ENCODE data around the gene TMCC3. TPM values are rescaled to one million over a fixed set of nuclear protein-coding genes. Genes with fewer than 3 reads are reported as not detected.

Gene TMCC3
- total RNA-seq, 1 donor = 0.72 TPM

DNA sequence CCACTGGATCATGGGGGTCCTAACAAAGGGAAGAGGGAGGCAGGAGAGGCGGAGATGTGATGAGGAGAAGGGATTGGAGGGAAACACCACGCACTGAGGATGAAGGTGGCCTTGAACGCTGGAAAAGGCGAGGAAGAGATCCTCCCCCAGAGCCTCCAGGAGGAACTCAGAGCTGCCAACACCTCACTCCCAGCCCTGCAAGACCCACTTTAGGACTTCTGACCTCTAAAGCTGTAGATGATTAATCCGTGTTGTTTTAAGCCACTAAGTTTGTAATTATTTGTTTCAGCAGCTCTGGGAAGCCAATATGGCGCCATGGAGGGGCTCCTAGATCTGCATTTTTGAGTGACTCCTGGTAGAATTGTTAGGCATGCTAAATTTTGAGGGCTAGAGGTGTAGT lies 116.1 kb downstream of the TMCC3 start:
- no peak for TF ChIP-seq CTCF (IDR thresholded peaks at IDR 0.05; ENCODE audit: insufficient read depth, low read length)
- DNase-seq (ENCODE audit: low read depth) = no peak
- no peak overlapping the region for H3K4me3 ChIP-seq (ENCODE audit: low read depth, low read length)

- H3K4me3 ChIP-seq (ENCODE audit: low read depth, low read length) = no peak overlapping the region
- DNase-seq (ENCODE audit: low read depth) = peak; percentile 70
- TF ChIP-seq CTCF (IDR thresholded peaks at IDR 0.05; ENCODE audit: insufficient read depth, low read length) = peak; percentile 75
Measured at GRCh38 chr12:94532490-94533422, 117.6 kb downstream of the TMCC3 start.

DNA sequence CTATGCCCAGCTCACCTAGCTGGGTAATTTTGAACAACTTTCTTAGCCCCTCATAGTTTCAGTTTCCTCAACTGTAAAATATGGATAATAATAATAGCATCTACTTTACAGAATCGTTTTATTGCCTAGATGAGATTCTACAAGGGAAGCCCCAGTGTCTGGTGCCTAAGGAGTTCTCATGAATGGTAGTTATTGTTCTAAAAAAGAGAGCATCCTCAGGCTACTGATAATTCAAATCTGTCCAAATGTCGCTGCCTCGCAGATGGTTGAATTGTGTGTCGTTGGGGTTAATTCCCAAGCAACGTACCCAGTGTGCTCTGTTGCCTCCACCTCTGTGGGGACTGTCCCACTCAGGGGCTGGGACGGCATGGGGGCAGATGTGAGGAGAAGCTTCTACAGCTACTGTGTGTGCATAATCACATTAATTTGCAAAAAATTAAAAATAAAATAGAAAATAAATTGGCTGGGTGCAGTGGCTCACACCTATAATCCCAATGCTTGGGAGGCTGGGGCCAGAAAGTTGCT lies 119.1 kb downstream of the TMCC3 start:
- no peak for DNase-seq (ENCODE audit: low read depth)
- no peak overlapping the region for H3K4me3 ChIP-seq (ENCODE audit: low read depth, low read length)
- TF ChIP-seq CTCF (IDR thresholded peaks at IDR 0.05; ENCODE audit: insufficient read depth, low read length) = no peak

DNA sequence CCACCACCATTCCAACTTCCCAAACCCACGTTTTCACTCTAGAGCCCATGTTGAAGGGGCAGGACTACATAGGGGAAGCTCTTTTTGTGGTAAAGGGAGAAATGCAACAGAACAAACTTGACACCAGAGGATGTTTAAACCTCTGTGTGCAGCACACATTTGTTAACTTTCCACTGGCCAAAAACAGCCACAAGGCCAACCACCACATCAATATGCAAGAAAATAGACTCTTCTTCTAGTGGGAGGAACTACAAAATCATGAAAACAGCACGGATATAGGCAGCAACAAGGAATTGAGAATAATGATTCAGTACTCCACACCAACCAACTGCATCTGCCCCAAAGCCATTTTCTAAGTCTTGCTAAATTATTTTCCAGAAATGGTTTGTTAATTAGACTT lies 124.4 kb downstream of the TMCC3 start:
- no peak for TF ChIP-seq CTCF (IDR thresholded peaks at IDR 0.05; ENCODE audit: insufficient read depth, low read length)
- DNase-seq (ENCODE audit: low read depth) = no peak
- H3K4me3 ChIP-seq (ENCODE audit: low read depth, low read length) = no peak overlapping the region

Small RNA genes lying within 50 kb of the gene (small RNA-seq; reads per million reads assigned to genes)
- not detected for gene LSM3P2
- not detected for gene MIR5700

Other genes with a start within 250 kb of the TMCC3 start
- gene CEP83, start 190.7 kb downstream of the TMCC3 start, total RNA-seq (ENCODE audit: low replicate concordance) = 15.8 and 35.3 TPM in 2 replicates

Data from fibroblast of the aortic adventitia (primary cell).